SK-N-SH treated with all-trans-retinoic acid at 6 μM for 48 hours (cell line): ENCODE data around the gene TEN1.

Experiments
- ARNTL ChIP-seq: fragments of 450-650 bp; formaldehyde crosslinking; IDR thresholded peaks from 2 replicates; pipeline ENCODE4 v1.5.0; 2020; ENCODE audit warnings: low read depth, mild to moderate bottlenecking, moderate library complexity, borderline replicate concordance
- ESRRG ChIP-seq: fragments of 250-450 bp; sonication (Bioruptor Pico); IDR thresholded peaks from 2 replicates; pipeline ENCODE4 v1.6.1; 2021; ENCODE audit warnings: mild to moderate bottlenecking
- GLIS3 ChIP-seq: fragments of 250-450 bp; sonication (Bioruptor Pico); IDR thresholded peaks from 2 replicates; pipeline ENCODE4 v1.5.0; 2020; ENCODE audit warnings: mild to moderate bottlenecking, moderate library complexity
- ISL1 ChIP-seq: fragments of 250-450 bp; sonication (Bioruptor Pico); IDR thresholded peaks from 2 replicates; pipeline ENCODE4 v2.1.2; 2022; ENCODE audit warnings: mild to moderate bottlenecking, moderate library complexity
- PATZ1 ChIP-seq: fragments of 250-450 bp; sonication (Bioruptor Pico); IDR thresholded peaks from 2 replicates; pipeline ENCODE4 v1.8.0; 2020; ENCODE audit warnings: mild to moderate bottlenecking, moderate library complexity, borderline replicate concordance
- POU6F1 ChIP-seq: fragments of 250-450 bp; sonication (Bioruptor Pico); IDR thresholded peaks from 2 replicates; pipeline ENCODE4 v1.8.0; 2021; ENCODE audit warnings: low read depth, mild to moderate bottlenecking, moderate library complexity, borderline replicate concordance
- RARB ChIP-seq: fragments of 250-450 bp; sonication (Bioruptor Pico); IDR thresholded peaks from 2 replicates; pipeline ENCODE4 v1.8.0; 2021; ENCODE audit warnings: mild to moderate bottlenecking, moderate library complexity
- TCF4 ChIP-seq: fragments of 250-450 bp; sonication (Bioruptor Pico); IDR thresholded peaks from 2 replicates; pipeline ENCODE4 v1.8.0; 2021; ENCODE audit warnings: mild to moderate bottlenecking, moderate library complexity, borderline replicate concordance
- TOX ChIP-seq: fragments of 250-450 bp; sonication (Bioruptor Pico); IDR thresholded peaks from 2 replicates; pipeline ENCODE4 v1.8.0; 2021; ENCODE audit warnings: mild to moderate bottlenecking, moderate library complexity, borderline replicate concordance
- ZFP3 ChIP-seq: fragments of 250-450 bp; sonication (Bioruptor Pico); IDR thresholded peaks from 2 replicates; pipeline ENCODE4 v1.5.0; 2020; ENCODE audit warnings: mild to moderate bottlenecking, moderate library complexity
- ZFP30 ChIP-seq: fragments of 450-650 bp; formaldehyde crosslinking; IDR thresholded peaks from 2 replicates; pipeline ENCODE4 v1.5.0; 2022; ENCODE audit warnings: mild to moderate bottlenecking, moderate library complexity

- TF ChIP-seq POU6F1 (CRISPR knock-in tag) (no peak), ZFP3 (CRISPR knock-in tag) (no peak), TCF4 (CRISPR knock-in tag) (no peak), ZFP30 (CRISPR knock-in tag) (no peak), RARB (no peak), PATZ1 (CRISPR knock-in tag) (no peak), ISL1 (CRISPR knock-in tag) (no peak), GLIS3 (CRISPR knock-in tag) (no peak), ESRRG (CRISPR knock-in tag) (no peak), ARNTL (CRISPR knock-in tag) (no peak), TOX (no peak)
These were observed 17.9 kb downstream of the TEN1 start for GRCh38 chr17:75996665-75997590.
